Stimulated activated CD4-positive, alpha-beta T cell treated with anti-CD3 and anti-CD28 coated beads, Interleukin-2, amount 100 ng/mL, for 4 hours (primary cell): ENCODE results near the gene B4GALNT3.
"Not testable (repeated sequence)": the region's sequence is repeated elsewhere in the genome, so short reads cannot be mapped to it uniquely, and the experiment has no call there.

Source experiments
- DNase-seq: peaks from one replicate; pipeline ENCODE4 v3.0.0-alpha.2; 2020; ENCODE audit warnings: low read depth

Gene B4GALNT3

DNA sequence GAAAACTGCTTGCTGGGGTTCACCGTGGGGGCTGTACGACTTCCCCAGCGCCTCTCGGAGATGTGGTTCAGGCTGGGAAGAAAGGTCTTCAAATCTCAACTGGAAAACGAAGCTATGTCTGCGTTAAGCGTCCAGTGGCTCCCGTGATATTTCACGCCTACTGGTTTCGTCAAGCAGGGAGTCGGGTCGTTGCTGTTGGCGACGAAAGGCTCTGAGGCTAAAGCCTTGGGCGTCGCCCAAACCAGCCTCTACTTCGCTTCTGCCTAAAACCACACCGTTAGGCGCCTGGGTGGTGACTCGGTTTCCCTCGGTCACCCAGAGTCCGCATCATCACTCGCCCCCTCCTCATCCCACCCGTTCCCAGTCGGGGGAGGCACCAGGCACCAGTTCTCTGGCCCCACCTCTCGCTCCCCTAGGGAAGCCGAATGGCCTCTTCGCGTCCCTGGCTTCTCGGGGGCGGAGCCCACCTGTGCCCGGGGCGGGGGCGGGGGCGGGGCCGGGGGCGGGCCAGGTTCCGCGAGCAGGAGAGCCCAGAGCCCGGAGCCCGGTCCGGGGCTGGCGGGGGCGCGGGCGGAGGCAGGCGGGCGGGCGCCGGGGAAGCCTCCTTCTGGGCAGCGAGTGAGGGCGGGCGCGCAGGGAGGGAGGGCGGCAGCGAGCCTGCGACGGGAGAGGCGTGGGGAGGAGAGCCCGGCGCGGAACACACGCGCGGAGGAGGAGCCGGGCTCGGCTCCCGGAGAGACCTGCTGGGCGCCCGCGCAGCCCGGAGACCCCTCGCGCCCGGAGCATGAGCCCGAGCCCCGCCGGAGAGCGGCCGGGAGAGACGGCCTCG lies at the start of gene B4GALNT3:
B4GALNT3 (plus strand) TSS at position 510 of the 829 bp plus-strand sequence. CDS start 438 bp downstream, outside the sequence.
- peak; percentile 14 for DNase-seq

DNA sequence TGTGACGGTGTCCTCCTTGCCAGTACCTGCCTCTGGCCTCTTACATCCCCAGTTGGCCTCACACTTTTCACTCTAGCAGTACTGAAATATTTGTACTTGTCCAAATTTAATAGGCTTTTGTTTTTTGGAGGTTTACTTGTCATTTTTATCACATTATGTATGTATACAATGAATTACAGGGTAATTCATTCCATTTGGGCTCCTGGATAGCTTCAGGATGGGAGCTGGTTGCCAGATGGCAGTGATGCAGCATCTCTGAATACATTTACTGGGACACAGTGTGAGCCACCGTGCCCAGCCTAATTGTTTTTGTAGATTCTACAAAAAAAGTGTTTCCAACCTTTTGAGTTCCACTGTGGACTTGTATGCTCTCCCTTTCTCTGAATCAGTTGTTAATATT lies 44.9 kb upstream of the B4GALNT3 start:
- DNase-seq = no peak

DNA sequence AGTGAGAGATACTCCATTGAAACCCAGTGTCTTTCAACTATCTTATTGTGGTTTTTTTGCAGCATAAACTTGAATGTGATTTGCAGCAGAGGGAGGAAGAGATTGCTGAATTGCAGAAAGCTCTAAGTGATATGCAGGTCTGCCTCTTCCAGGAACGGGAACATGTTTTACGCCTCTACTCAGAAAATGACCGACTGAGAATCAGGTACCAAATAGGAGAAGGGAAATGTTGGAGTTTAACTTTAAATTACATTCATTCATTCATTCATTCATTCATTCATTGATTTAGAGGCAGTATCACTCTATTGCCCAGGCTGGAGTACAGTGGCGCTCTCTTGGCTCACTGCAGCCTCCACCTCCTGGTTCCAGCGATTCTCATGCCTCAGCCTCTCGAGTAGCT lies 41.3 kb upstream of the B4GALNT3 start:
- DNase-seq = no peak

DNA sequence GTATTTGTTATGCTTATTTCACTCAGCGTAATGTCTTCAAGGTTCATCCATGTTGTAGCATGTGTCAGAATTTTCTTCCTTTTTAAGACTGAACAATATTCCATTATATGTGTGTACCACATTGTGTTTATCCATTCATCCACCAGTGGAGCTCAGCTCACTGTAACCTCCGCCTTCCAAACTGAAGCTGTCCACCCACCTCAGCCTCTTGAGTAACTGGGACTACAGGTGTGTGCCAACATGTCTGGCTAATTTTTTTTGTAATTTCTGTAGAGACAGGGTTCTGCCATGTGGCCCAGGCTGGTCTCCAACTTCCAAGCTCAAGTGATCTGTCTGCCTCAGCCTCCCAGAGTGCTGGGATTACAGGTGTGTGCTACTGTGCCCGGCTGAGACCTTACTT lies 37.2 kb upstream of the B4GALNT3 start:
- DNase-seq = no peak

DNA sequence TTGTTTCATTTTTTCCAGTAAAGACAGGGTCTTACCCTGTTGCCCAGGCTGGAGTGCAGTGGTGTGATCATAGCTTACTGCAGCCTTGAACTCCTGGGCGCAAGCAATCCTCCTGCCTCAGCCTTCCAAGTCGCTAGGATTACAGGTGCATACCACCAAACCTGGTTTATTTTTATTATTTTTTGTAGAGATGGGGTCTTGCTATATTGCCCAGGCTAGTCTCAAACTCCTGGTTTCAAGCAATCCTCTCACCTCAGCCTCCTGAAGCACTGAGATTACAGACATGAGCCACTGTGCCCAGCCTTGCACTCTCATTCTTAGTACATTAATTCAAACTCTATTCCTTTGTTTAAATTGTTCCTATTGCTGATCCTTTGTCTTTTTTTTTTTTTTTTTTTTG lies 24.0 kb upstream of the B4GALNT3 start:
- not testable (repeated sequence) for DNase-seq

DNA sequence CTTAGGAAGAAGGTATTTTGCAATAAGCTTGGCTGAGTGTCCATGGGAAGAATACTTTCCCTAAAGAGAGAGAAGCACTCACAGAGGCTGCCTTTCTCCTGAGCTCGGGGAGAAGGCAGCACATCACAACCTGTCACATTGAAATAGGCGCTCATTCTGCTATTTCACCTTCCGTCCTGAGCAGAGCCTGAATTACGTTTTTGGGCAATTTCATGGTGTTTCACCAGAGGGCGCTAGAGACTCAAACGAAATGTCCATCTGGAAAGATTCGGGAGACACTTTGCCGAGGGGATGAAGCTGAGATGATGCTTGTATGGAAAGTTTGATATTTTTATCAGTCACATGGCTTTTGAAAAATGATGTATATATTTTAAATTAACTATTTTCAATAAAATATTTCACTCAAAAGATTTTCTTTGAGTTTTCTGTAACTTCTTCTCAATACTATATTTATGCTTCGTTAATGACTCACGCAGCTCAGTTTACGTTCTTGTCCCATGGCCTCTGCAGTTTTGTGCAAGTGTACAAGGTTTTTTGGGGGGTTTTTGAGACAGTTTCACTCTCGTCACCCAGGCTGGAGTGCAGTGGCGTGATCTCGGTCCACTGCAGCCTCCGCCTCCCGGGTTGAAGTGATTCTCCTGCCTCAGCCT lies 17.4 kb upstream of the B4GALNT3 start:
- no peak for DNase-seq

DNA sequence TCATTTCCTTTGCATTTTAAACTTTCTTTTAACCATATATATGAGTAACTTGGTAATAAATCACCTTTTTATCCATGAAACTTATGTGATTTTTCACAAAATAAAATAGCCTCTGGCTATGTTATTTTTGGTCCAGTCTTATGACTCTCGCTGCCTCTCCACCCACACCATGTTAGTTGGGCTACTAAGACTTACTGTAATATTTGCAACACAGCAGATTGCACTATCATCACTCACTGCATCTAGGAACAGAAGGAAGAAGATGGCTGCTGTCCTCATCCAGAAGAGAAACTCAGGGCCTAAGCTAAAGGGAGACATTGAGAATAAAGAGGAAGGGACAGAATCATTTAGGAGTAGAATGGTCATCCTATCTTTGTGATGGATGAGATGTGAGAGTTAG lies 12.6 kb upstream of the B4GALNT3 start:
- DNase-seq = no peak

DNA sequence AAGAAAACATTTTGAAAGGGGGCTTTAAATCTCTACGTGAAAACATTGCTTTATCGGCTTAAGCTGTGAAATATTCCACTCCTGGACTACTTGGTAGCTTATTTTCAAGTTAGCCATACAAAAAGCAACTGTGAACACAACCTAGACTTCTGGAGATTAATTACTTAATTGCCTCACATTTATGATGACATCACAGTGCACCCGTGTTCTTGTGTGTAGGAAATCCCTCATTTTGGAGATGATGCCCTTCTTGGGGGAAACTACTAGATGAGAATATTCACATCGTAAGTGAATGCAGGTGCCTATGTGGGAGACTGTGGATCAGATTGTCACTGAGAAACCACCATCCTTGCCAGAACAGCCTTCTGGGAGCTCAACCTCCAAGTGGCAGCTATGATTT lies 10.5 kb upstream of the B4GALNT3 start:
- DNase-seq = no peak

DNA sequence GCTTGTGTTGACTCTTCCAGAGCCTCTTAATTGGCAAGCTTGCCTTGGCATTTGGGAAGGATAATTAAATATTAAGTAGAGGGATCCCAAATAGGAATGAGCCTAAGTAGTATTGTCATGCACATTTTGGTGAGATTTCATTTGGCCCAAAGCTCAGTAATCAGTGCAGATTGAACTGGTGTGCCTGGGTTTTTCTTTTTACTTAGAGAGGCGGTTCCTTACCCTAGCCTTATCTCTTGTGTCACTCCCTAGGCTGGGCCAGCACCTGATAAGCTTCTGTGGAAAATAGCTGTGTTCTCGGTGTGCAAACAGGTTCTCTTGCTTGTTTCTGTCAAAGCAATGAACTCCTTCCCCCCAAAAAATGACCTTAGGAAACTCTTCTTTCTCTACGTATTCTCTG lies 9.3 kb upstream of the B4GALNT3 start:
- DNase-seq = no peak

DNA sequence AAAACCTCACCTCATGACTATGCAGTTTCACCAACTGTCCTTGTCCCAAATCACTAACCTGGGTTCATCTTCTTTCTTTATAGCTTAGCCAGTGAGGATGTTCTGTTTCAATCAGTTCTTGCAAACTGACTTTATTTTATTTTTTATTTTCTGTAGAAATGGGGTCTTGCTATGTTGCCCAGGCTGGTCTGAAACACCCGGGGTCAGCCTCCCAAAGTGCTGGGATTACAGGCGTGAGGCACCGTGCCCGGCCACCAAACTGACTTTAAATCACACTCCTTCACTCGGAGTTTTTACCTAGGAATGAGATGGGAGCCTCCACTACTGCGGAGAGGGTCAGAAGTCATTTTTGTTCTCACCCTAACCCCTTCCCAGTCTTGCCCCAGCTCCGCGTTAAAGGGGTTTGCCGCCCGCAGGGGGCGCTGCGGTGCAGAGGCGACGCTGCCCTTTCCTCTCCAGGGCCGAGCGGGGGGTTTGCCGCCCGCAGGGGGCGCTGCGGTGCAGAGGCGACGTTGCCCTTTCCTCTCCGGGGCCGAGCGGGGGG lies 7.0 kb upstream of the B4GALNT3 start:
- DNase-seq = no peak

DNA sequence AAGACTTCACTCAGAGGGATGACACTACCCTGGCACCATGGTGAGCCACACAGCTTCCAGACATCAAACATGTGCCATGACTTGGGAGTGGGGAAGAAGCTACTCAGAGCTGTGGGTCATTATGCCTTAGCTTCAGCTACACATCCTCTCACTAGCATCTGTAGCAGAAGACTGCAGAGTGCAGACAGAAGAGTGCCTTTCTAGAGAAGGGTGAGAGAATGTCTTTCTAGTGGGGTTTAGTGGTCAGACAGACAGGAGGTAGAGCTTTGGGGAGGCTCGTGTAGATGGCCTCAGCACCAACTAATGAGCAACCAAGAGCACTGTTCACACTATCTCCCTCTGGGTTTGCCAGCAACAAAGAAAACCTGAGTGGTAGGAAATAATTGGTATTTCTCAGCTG lies 4.9 kb upstream of the B4GALNT3 start:
- no peak for DNase-seq

DNA sequence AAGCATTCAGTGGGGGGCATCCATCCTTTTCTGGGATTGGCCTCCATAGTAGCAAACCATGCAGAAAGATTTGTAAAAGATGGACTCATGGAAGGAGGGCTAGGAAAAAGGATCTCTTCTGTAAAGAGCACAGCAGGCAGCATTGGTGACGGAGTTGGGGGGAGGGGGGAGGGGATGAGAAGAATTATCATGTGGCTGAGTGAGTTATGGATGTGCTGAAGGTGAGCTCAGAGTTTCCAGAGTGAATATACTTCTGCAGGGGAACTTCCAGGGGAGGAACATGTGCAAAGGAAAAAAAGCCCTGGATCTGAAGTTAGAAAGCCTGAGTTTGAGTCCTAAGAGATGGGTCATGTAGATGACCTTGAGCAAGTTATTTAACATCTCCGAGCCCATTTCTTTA lies 3.9 kb upstream of the B4GALNT3 start:
- DNase-seq = no peak

DNA sequence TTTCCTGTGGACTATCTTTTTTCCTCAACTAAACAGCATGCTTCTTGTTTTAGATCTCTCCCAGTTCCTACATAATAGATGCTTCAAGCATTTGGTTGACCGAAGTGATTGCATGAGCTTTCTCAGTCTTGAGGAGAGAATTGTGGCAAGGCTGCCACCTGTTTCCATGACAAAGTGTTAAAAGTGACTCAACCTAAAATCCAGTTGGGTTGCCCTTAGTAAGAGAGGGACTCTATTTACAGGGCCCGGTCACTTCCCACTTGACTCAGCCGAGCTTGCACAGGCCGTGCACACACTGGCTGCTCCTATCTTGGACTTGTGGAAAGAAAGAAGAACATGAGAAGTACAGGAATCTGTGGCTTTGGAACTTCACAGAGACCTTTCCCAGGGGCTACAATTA lies 2.1 kb upstream of the B4GALNT3 start:
- no peak for DNase-seq

DNA sequence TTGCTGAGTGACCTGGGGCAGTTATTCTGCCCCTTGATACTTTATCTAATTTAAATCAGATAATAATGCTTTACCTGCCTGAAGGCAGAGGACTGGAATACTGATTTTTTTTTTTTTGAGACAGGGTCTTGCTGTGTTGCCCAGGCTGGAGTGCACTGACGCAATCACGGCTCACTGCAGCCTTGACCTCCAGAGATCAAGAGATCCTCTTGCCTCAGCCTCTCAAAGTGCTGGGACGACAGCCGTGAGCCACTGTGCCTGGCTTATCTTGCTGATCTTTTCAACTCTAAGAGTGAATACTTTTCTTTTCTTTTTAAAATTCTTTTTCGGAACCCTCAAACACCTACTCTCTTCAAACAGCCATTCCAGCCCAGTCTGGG lies 699 bp upstream of the B4GALNT3 start:
- DNase-seq = no peak

DNA sequence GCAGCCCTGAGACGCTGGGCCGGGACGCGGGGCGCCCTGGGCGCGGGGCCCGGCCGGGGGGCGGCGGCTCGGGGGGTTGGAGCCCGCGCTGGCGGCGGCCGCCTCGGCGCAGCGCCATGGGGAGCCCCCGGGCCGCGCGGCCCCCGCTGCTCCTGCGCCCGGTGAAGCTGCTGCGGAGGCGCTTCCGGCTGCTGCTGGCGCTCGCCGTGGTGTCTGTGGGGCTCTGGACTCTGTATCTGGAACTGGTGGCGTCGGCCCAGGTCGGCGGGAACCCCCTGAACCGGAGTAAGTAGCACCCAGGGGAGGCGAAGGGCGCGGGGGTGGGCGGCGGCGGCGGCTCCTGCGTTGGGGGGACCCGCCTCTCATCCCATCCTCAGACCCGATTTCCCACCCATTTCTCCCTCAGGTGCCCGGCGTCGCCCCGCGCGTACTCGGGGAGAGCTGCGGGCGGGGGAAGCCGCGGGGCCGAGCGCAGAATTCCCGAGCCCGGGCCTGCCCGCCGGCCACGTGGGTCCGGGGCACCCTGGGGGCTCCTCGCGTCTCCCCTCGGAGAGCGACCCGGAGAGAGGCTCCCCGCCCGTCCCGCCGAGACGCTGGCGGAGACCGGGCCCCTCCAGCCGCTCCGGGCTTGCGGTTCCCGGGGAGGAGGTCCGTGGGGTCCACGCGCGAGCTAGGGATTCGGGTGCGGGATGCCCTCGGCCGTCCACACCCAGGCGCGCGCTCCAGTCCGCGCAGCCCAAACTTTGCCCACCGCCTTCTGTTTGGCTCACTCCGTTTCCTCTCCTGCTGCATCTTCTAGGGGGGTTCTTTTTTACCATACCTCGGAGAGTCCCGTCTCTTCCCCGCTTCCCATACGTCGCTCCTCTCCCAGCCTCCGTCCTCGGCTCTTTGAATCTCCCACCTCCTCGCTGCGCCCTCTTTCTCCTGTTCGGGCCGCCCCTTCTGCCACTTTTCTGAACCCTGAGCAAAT lies 807 bp downstream of the B4GALNT3 start:
- DNase-seq = peak; percentile 10

DNA sequence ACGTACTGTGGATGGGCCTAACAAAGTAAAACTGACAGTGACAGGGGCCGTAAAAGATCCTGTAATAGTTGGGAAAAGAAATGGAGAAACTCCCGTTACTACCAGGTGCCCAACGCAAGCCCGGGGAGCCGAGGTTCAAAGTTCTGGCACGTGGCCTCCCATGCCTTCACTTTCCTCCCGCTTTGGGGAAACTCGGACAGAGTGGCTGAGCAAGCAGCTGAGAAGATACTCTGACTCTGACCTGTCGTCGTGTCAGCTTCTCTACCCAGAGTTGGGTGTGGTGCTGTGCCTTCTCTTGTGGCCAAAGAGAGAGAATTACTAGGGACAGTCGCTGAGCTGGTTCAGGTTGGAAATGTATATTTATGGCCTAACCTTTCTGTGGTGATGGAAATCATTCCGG lies 1.7 kb downstream of the B4GALNT3 start:
- no peak for DNase-seq

DNA sequence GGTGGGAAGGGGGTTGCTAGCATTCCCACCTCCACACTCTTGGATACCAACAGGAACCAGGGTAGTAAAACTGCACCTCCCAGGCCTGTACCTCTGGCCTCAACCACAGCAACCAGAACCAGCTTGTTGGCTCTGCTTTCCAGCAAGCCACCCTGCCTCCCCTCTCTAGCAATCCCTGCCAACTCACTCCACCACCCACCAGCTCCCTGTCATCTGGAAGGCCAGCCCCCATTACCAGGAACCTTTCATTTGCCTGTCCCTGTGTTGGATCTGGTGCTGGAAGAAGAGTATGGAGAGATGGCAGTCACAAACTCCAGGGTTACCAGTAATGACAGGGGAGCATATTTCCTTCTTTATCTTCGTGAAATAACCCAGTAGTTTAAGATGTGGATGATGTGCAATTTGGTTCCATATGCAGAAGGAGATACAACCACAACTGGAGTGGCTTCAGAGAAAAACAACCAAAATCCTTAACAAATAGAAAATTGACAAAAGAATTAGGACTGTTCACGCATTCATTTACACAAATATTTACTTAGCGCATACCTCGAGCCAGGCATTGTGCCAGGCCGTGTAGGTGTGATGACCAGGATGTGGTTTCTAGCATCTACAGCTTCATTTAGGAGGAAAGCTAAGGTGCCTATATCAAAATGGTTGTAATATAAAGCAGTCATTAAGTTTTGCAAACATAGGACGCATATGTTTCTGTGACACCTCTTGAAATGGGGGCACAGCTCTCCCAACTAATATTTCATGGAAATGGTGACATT lies 3.4 kb downstream of the B4GALNT3 start:
- no peak for DNase-seq

DNA sequence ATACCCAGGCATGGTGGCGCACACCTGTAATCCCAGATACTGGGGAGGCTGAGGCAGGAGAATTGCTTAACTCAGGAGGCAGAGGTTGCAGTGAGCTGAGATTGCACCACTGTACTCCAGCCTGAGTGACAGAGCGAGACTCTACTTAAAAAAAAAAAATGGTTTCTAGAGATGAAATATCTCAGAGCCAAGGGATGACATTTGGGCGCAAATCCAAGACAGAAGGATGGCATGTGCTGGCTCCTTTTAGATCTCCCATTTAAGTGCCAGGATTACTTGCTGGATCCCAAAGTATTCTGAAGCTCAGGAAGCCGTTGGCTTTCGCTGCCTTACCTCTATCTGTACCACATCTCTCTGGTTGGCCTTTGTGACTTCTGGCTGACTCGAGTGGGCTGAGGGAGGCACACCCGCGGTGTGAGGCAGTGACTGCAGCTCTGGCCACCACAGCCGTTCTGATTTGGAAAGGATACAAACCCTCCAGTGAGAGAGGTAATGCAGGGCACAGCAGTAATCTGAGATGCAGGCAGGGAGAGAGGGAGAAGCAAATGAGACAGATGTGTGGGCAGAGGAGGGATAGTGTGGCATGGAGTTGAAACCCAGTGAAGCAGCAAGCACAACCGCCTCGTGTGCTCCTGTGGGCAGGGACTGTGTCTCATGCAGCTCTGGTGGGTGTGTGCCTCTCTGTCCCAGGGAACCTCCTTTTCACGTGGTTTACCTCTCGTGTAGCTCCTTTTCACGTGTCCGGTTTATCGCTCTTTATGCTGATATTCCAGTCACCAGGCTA lies 4.9 kb downstream of the B4GALNT3 start:
- DNase-seq = no peak

DNA sequence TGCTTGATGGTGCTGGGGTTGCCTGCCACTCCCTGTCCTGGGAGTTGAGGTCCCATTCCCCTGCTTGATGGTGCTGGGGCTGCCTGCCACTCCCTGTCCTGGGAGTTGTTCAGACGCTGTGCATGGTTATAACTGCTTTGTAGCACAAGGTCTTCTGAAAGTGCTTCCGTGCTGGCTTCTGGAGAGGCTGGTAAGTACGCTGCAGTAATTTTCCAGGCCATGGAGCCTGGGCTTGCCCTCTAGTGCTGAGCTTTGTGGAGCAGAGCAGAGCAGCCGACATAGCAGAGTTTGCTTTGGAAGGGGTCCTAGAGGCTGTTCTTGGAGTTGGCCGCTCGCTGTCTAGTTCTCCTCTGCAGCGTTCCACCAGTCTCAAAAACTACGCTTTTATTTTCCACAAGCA lies 6.3 kb downstream of the B4GALNT3 start:
- no peak for DNase-seq

DNA sequence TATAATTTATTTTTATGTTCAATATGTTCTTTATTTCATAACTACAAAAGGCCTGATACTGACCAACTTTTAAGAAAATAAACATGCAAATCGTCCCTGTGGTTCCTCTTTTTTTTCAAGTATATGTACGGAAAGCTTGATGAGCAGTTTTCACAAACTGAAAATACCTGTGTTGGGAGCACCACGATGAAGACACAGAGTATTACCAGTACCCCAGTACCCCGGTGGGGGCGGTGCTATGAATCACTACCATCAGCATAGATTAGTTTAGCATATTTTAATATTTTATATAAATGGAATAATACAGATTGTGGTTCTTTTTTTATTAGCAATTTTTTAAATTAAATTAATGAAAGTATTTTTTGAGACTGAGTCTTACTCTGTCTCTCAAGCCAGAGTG lies 7.0 kb downstream of the B4GALNT3 start:
- DNase-seq = no peak

DNA sequence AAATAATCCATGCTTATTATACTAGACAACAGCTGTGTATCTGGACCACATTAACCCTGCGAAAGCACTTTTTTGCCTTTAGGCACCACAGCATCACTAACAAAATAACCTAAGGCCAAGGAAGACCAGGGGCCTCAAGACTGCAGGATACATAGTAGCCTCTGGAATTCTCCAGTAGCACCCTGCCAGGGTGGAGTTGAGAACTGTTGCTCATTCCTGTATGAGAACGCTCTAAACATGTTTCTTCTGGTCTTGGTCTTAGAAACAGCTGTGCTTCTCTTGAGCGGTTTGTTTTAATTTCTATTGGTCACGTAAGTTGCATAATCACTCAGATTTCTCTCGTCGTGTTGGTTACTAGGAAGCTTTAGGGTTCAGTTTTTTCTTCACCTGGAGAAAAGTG lies 7.9 kb downstream of the B4GALNT3 start:
- no peak for DNase-seq
